GM12878 (cell line): ENCODE results near the gene MSLN. TPM values are rescaled to one million over a fixed set of nuclear protein-coding genes. Genes with fewer than 3 reads are reported as not detected.

Experiments used
- ATAC-seq: fragments of 200-7000 bp; cut with Tn5 transposase; 3 replicates; pipeline ENCODE4 v1.9.1; 2020; ENCODE audit warnings: mild to moderate bottlenecking, moderate library complexity
- BruUV-seq: library from RNA; stranded (reverse); fragments of 400-500 nt; replicated peaks from 2 replicates; lab custom pipeline; 2021; lab: Mats Ljungman, UMichigan
- CTCF ChIA-PET: fragments of 300-600 bp; sonication (Branson Sonifier 250); formaldehyde crosslinking; extraction: SDS; loops from one replicate; lab custom pipeline; 2021; ENCODE audit warnings: inconsistent platforms; lab: Yijun Ruan, JAX
- POLR2A ChIA-PET: fragments of 350-600 bp; formaldehyde crosslinking; extraction: SDS; loops from one replicate; lab custom pipeline; 2021; ENCODE audit warnings: inconsistent platforms; lab: Charles Lee
- RAD21 ChIA-PET: fragments of 300-600 bp; sonication (Branson Sonifier 250); formaldehyde crosslinking; loops from one replicate; lab custom pipeline; 2023; ENCODE audit warnings: antibody characterized with exemption; ENCODE audit not compliant: unreplicated experiment; lab: Charles Lee
- SMC1A ChIA-PET: fragments of 300-600 bp; sonication (Branson Sonifier 250); formaldehyde crosslinking; loops from one replicate; lab custom pipeline; 2023; ENCODE audit not compliant: unreplicated experiment, uncharacterized antibody; lab: Charles Lee
- DNase-seq: peaks from one replicate; pipeline ENCODE4 v3.0.0-alpha.2; 2011; ENCODE audit warnings: low read depth, low spot score
- FAIRE-seq: peaks from 3 replicates; lab custom pipeline; 2011; peaks lifted over from hg19 to GRCh38; lab: Jason Lieb, UNC
- H2AFZ ChIP-seq: 2 replicates; pipeline ENCODE4 v1.6.0; 2011; ENCODE audit warnings: low read depth, low read length, control low read depth; ENCODE audit not compliant: control insufficient read depth
- H3K27ac ChIP-seq: 2 replicates; pipeline ENCODE4 v1.5.1; 2011; ENCODE audit warnings: control low read depth; ENCODE audit not compliant: control insufficient read depth, insufficient read depth
- H3K27me3 ChIP-seq, 2 experiments: replicated peaks in 1 of 2; 2 replicates each; pipeline versions ENCODE4 v1.6.0 to v1.6.1; 2011; ENCODE audit warnings: low read length in 1 of 2; ENCODE audit not compliant: control insufficient read depth in 2 of 2, insufficient read depth in 2 of 2
- H3K36me3 ChIP-seq, 2 experiments: 2 replicates each; pipeline ENCODE4 v1.5.1; 2011; ENCODE audit warnings: low read length in 1 of 2; ENCODE audit not compliant: control insufficient read depth in 2 of 2, insufficient read depth in 2 of 2
- H3K4me1 ChIP-seq: 2 replicates; pipeline ENCODE4 v1.6.1; 2011; ENCODE audit warnings: mild to moderate bottlenecking, low read length, moderate library complexity, mixed read lengths; ENCODE audit not compliant: control insufficient read depth, insufficient read depth
- H3K4me2 ChIP-seq: 2 replicates; pipeline ENCODE4 v1.6.0; 2011; ENCODE audit warnings: control low read depth; ENCODE audit not compliant: control insufficient read depth, insufficient read depth
- H3K4me3 ChIP-seq: fragments of 200-600 bp; sonication (generic); 2 replicates; pipeline ENCODE4 v1.5.1; 2016
- H3K79me2 ChIP-seq: 2 replicates; pipeline ENCODE4 v1.6.0; 2011; ENCODE audit warnings: low read length; ENCODE audit not compliant: control insufficient read depth, insufficient read depth
- H3K9ac ChIP-seq: 2 replicates; pipeline ENCODE4 v1.8.0; 2011; ENCODE audit warnings: low read length, control low read depth, mixed read lengths; ENCODE audit not compliant: control insufficient read depth, insufficient read depth
- H3K9me3 ChIP-seq: replicated peaks from 3 replicates; pipeline ENCODE4 v1.5.1; 2011; ENCODE audit warnings: mild to moderate bottlenecking, low read length; ENCODE audit not compliant: control insufficient read depth, insufficient read depth
- H4K20me1 ChIP-seq: 2 replicates; pipeline ENCODE4 v1.6.0; 2011; ENCODE audit not compliant: control insufficient read depth, insufficient read depth
- CBX5 ChIP-seq: sonication (generic); IDR thresholded peaks from 2 replicates; pipeline ENCODE4 v1.6.1; 2016; ENCODE audit warnings: low read depth, moderate library complexity, mild to moderate bottlenecking, inconsistent platforms
- CEBPB ChIP-seq, 2 experiments: fragments of 150-350 bp in 1 of 2; IDR thresholded peaks; 2 replicates each; pipeline ENCODE4 v1.6.1; 2012 to 2014; ENCODE audit warnings: low read depth in 2 of 2, low read length in 2 of 2, borderline replicate concordance in 1 of 2, inconsistent platforms in 1 of 2
- CREB1 ChIP-seq: IDR thresholded peaks from 2 replicates; pipeline ENCODE4 v1.6.1; 2012; ENCODE audit warnings: low read depth, mild to moderate bottlenecking, inconsistent platforms
- EED ChIP-seq: sonication (generic); IDR thresholded peaks from 2 replicates; pipeline ENCODE4 v1.6.1; 2016; ENCODE audit warnings: antibody characterized with exemption, low read depth
- ELK1 ChIP-seq: IDR thresholded peaks from 2 replicates; pipeline ENCODE4 v1.6.1; 2012; ENCODE audit warnings: low read depth, low read length, improper control_type of control experiment
- POLR2A ChIP-seq: IDR thresholded peaks from 2 replicates; pipeline ENCODE4 v1.6.1; 2011; ENCODE audit warnings: low read depth, mild to moderate bottlenecking, low read length
- SKIL ChIP-seq: fragments of 450-650 bp; IDR thresholded peaks from 2 replicates; pipeline ENCODE4 v1.6.1; 2017; ENCODE audit warnings: mild to moderate bottlenecking, low read depth, inconsistent platforms; ENCODE audit not compliant: poor library complexity, severe bottlenecking
- SMAD1 ChIP-seq: fragments of 450-650 bp; IDR thresholded peaks from 2 replicates; pipeline ENCODE4 v1.6.1; 2018; ENCODE audit warnings: mild to moderate bottlenecking, low read depth; ENCODE audit not compliant: partially characterized antibody
- SPI1 ChIP-seq: IDR thresholded peaks from 2 replicates; pipeline ENCODE4 v1.6.1; 2011; ENCODE audit warnings: low read depth, mild to moderate bottlenecking, low read length, moderate library complexity, borderline replicate concordance; ENCODE audit not compliant: insufficient read depth
- WGBS: methylation state at CpG from one replicate; pipeline ENCODE4 v1.1.6; 2016; ENCODE audit warnings: low lambda C conversion rate; ENCODE audit not compliant: insufficient replicate concordance, insufficient coverage; ENCODE audit errors: missing lambda C conversion rate; 5-methylcytosine and 5-hydroxymethylcytosine counted together
- in situ Hi-C: fragments of 300-500 bp; cut with MboI; formaldehyde crosslinking; loops from 9 replicates; pipeline ENCODE4 v1.14.3; 2018; ENCODE audit warnings: mixed read lengths
- intact Hi-C: fragments of 100-400 bp; cut with micrococcal nuclease; formaldehyde crosslinking; loops from one replicate; pipeline ENCODE4 v1.14.2; 2022; ENCODE audit not compliant: unreplicated experiment
- polyA plus RNA-seq, 11 experiments: library from polyadenylated mRNA; depleted of rRNA in 4 of 11; unstranded in 6 of 11; stranded (reverse) in 5 of 11; fragments of >200 nt; fragmentation: Nextera tagmentation in 4 of 11; fragmentation: Illumina TruSeq in 1 of 11; extraction: Ambion mirVana in 4 of 11; extraction: Trizol in 1 of 11; gene quantifications; 1 replicate in 1 of 11; 2 replicates in 10 of 11; pipeline versions ENCODE4 v1.2.1 to v1.2.3, GENCODE V29; 2011 to 2016; ENCODE audit warnings: inconsistent platforms in 2 of 11, missing spikeins in 2 of 11, low read depth in 1 of 11
- total RNA-seq, 4 experiments: library from RNA; depleted of rRNA in 3 of 4; stranded (reverse); fragments of >200 nt in 3 of 4; fragmentation: Illumina TruSeq in 1 of 4; extraction: Trizol in 1 of 4; gene quantifications; 2 replicates each; pipeline versions ENCODE4 v1.2.1 to v1.2.3, GENCODE V29; 2013 to 2021
- TF ChIP-seq, protein P1 (sequence below): fragments of 450-650 bp; IDR thresholded peaks from 2 replicates; pipeline ENCODE4 v1.6.1; 2017; ENCODE audit warnings: mild to moderate bottlenecking, moderate library complexity
- TF ChIP-seq, protein P2 (sequence below): fragments of 450-650 bp; IDR thresholded peaks from 2 replicates; pipeline ENCODE4 v1.6.1; 2018; ENCODE audit warnings: borderline replicate concordance, mild to moderate bottlenecking; ENCODE audit not compliant: partially characterized antibody

MSLN gene
- total and polyA plus RNA-seq, 10 of the 15 experiments (the other 5 are each of a cell fraction or from before 2014, with no cell fraction given): 0.08 TPM; not detected in 9

DNA sequence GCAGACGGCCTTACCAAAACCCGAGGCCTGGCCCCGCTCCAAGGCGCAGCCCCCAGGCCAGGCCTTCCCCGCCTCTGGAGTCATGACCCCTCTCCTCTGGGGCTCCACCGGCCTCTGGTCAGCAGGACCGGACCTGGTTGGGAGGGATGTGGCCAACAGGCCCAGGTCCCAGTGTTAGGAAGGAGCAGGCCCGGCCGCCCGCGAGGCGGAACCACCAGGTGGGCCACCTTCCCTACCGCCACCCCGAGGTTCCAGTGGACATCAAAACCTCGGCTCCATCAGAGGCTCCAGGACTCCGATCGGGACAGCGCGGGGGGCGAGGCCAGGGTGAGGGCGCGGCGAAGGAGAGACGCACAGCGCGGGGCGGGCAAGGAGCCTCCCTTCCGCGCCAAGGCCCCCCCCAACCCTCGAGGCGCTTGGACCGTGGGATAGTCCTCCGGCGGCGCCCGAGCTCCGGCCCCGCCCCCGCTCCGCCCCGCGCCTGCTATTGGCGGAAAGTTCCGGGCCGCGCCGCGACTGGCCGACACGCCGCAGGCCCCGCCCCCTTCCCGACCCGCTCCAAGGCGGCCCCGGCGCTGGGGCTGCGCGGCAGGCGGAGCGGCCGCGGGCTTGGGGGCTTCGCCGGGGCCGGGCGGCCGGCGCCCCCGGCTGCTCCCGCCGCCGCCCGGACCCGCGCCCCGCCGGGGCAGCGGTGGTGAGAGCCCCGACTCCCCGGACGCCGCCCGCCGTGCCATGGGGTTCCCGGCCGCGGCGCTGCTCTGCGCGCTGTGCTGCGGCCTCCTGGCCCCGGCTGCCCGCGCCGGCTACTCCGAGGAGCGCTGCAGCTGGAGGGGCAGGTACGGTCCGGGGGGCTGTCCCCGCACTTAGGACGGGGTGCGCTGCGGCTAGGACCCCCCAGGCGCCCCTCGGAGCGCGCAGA, 45.7 kb upstream of the MSLN start, which contains the start of gene METRN:
Gene METRN, plus strand, starts transcription at position 561 of the 919 bp plus-strand sequence. Its CDS starts 172 bp downstream, at position 733.
- FAIRE-seq: no peak
- Histone ChIP-seq H4K20me1 (0 out of 2 replicates have a peak, but pooled peaks cover 2% of the 10 kb centered on the region), H3K4me2 (peak within 1 kb of the TSS; percentile 82), H3K27me3 (no peaks in the 10 kb centered on the region), H3K4me3 (peak within 1 kb of the TSS; percentile 58), H3K9ac (no peak within 1 kb of the TSS), H3K27ac (no peak within 1 kb of the TSS), H3K9me3 (no peaks in the 10 kb centered on the region), H3K79me2 (no peaks in the 10 kb centered on the region), H3K4me1 (peaks cover 7% of the 10 kb centered on the region), H2AFZ (peak within 1 kb of the TSS; percentile 63), H3K36me3 (no peaks in the 10 kb centered on the region)
- ATAC-seq: peak; percentile 88
- no TSS peak for BruUV-seq
- ChIA-PET SMC1A (interaction anchor here (1.0 kb wide), 2 partner anchors 11 to 23 kb away, joined by 3 read pairs; partner anchors contain the start of gene CCDC78), POLR2A (interaction anchor here (1.6 to 2.4 kb wide), 2 partner anchors 20 to 74 kb away, joined by 4 to 7 read pairs; partner anchors contain the start of genes CHTF18 and RPUSD1), CTCF (interaction anchor here (1.9 to 2.2 kb wide), 3 partner anchors 23 to 70 kb away, joined by 5 to 9 read pairs (median 6); partner anchors contain the start of gene CIAO3), RAD21 (interaction anchor here (1.5 kb wide), 1 partner anchor 70 kb away, joined by 5 read pairs; no protein-coding TSS in a partner anchor)
- DNase-seq: no peak
- 14% methylated on average over 55 of the region's 108 CpGs for whole genome bisulfite sequencing
- in situ Hi-C loops (loop anchor here (5.0 kb wide), 1 partner anchor 72 kb away; the partner anchor contains the start of genes CHTF18 and RPUSD1), intact Hi-C loops (no loop called here)
- TF ChIP-seq SMAD1: no peak
- TF ChIP-seq CREB1: no peak
- no peak for TF ChIP-seq CBX5
- TF ChIP-seq, protein P1, sequence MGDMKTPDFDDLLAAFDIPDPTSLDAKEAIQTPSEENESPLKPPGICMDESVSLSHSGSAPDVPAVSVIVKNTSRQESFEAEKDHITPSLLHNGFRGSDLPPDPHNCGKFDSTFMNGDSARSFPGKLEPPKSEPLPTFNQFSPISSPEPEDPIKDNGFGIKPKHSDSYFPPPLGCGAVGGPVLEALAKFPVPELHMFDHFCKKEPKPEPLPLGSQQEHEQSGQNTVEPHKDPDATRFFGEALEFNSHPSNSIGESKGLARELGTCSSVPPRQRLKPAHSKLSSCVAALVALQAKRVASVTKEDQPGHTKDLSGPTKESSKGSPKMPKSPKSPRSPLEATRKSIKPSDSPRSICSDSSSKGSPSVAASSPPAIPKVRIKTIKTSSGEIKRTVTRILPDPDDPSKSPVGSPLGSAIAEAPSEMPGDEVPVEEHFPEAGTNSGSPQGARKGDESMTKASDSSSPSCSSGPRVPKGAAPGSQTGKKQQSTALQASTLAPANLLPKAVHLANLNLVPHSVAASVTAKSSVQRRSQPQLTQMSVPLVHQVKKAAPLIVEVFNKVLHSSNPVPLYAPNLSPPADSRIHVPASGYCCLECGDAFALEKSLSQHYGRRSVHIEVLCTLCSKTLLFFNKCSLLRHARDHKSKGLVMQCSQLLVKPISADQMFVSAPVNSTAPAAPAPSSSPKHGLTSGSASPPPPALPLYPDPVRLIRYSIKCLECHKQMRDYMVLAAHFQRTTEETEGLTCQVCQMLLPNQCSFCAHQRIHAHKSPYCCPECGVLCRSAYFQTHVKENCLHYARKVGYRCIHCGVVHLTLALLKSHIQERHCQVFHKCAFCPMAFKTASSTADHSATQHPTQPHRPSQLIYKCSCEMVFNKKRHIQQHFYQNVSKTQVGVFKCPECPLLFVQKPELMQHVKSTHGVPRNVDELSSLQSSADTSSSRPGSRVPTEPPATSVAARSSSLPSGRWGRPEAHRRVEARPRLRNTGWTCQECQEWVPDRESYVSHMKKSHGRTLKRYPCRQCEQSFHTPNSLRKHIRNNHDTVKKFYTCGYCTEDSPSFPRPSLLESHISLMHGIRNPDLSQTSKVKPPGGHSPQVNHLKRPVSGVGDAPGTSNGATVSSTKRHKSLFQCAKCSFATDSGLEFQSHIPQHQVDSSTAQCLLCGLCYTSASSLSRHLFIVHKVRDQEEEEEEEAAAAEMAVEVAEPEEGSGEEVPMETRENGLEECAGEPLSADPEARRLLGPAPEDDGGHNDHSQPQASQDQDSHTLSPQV: no peak
- TF ChIP-seq SPI1: no peak
- TF ChIP-seq SKIL: no peak
- no peak for TF ChIP-seq CEBPB (IDR thresholded peaks at IDR 0.05; ENCODE audit: borderline replicate concordance in 1 of 2, low read depth in 2 of 2, low read length in 2 of 2)
- TF ChIP-seq, protein P2, sequence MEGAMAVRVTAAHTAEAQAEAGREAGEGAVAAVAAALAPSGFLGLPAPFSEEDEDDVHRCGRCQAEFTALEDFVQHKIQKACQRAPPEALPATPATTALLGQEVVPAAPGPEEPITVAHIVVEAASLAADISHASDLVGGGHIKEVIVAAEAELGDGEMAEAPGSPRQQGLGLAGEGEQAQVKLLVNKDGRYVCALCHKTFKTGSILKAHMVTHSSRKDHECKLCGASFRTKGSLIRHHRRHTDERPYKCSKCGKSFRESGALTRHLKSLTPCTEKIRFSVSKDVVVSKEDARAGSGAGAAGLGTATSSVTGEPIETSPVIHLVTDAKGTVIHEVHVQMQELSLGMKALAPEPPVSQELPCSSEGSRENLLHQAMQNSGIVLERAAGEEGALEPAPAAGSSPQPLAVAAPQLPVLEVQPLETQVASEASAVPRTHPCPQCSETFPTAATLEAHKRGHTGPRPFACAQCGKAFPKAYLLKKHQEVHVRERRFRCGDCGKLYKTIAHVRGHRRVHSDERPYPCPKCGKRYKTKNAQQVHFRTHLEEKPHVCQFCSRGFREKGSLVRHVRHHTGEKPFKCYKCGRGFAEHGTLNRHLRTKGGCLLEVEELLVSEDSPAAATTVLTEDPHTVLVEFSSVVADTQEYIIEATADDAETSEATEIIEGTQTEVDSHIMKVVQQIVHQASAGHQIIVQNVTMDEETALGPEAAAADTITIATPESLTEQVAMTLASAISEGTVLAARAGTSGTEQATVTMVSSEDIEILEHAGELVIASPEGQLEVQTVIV: no peak
- no peak for TF ChIP-seq ELK1
- TF ChIP-seq EED: no peak
- TF ChIP-seq POLR2A: peak; percentile 55; the same call in 1 of the 2 replicates
